GM19438 (cell line): ENCODE data around the gene LRIG1.
A peak's percentile ranks its signal among the peaks of the same experiment; 100 is the strongest.

ENCODE experiments used
- ATAC-seq: cut with Tn5 transposase; IDR thresholded peaks from one replicate; pipeline ENCODE4 v1.9.1; 2021; ENCODE audit warnings: low read depth; ENCODE audit not compliant: unreplicated experiment

LRIG1 gene, protein sequence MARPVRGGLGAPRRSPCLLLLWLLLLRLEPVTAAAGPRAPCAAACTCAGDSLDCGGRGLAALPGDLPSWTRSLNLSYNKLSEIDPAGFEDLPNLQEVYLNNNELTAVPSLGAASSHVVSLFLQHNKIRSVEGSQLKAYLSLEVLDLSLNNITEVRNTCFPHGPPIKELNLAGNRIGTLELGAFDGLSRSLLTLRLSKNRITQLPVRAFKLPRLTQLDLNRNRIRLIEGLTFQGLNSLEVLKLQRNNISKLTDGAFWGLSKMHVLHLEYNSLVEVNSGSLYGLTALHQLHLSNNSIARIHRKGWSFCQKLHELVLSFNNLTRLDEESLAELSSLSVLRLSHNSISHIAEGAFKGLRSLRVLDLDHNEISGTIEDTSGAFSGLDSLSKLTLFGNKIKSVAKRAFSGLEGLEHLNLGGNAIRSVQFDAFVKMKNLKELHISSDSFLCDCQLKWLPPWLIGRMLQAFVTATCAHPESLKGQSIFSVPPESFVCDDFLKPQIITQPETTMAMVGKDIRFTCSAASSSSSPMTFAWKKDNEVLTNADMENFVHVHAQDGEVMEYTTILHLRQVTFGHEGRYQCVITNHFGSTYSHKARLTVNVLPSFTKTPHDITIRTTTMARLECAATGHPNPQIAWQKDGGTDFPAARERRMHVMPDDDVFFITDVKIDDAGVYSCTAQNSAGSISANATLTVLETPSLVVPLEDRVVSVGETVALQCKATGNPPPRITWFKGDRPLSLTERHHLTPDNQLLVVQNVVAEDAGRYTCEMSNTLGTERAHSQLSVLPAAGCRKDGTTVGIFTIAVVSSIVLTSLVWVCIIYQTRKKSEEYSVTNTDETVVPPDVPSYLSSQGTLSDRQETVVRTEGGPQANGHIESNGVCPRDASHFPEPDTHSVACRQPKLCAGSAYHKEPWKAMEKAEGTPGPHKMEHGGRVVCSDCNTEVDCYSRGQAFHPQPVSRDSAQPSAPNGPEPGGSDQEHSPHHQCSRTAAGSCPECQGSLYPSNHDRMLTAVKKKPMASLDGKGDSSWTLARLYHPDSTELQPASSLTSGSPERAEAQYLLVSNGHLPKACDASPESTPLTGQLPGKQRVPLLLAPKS

DNA sequence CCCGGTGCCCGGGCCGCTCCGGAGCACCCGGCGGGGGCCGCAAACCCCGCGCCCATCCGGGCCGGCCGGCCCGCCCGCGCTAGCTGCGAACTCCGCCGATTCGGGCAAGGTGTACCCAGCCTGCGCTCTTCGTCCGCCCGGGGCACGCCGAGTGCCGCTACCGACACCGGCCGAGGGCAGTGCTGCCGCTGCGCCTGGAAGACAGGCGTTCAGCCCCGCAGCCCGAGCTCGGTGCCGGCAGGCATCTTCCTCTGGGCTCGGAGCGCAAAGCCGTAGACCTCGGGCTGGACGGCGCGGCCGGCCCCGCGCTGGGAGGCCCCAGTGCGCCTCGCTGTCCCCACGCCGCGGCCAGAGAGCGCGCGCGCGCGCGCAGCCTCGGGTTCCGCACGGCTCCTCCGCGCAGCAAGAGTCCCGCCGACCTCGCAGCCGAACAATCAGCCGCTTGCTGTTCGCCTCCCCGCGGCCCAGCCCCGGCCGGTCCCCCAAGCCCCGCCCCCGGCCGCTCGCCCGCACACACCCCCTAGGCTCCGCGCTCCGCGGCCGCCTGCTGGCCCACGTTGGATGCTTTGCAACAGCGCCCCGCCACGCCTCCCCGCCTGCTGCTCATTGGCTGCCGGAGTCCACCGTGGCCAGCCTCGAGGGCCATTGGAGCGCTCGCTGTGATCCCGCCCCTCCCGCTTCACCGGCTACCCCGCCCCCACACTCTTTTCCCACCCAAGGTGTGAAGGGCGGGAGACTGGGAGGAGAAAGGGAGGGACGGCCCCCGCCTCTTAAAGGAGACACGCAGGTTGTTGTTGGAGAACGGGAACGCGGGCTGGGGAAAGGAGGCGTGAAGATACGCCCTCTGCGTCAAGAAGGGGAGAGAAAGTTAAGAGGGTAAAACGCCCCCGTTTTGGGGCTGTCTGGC, at the start of gene LRIG1:
TSS of gene LRIG1 (minus strand) at position 447 of the 907 bp plus-strand sequence. CDS start 615 bp downstream, outside the sequence.
- peak; percentile 95 for ATAC-seq

DNA sequence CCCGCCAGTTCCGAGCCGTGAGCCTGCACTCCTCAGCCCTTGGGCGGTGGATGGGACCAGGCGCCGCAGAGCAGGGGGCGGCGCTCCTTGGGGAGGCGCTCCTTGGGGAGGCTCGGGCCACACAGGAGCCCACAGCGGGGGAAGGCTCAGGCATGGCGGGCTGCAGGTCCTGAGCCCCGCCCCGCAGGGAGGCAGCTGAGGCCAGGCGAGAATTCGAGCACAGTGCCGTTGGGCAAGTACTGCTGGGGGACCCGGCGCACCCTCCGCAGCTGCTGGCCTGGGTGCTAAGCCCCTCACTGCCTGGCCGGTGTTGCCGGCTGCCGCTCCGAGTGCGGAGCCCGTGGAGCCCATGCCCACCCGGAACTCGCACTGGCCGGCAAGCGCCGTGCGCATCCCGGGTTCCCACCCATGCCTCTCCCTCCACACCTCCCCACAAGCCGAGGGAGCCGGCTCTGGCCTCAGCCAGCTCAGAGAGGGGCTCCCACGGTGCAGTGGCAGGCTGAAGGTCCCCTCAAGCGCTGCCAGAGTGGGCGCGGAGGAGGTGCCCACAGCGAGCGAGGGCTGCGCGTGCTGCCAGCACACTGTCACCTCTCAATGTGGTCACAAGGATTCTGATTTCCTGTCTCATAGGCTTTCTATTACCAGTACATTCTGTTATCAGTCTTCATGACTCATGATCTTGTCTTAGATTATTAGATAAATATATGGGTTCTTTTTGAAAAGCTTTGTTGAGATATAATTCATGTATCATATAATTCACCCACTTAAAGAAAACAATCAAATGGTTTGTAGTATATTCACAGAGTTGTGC, 44.0 kb upstream of the LRIG1 start:
- ATAC-seq = no peak

DNA sequence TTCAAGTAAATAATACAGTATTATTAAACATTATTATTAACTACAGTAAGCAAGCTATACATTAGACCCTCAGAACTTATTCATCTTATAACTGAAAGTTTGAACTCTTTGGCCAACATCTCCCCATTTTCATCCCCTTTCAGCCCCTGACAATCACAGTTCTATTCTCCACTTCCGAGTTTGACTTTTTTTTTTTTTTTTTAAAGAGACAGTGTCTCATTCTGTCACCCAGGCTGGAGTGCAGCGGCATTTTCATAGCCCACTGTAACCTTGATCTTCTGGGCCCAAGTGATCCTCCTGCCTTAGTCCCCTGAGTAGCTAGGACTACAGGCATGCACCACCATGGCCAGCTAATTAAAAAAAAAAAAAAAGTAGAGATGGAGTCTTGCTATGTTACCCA, 41.3 kb upstream of the LRIG1 start:
- ATAC-seq = no peak

DNA sequence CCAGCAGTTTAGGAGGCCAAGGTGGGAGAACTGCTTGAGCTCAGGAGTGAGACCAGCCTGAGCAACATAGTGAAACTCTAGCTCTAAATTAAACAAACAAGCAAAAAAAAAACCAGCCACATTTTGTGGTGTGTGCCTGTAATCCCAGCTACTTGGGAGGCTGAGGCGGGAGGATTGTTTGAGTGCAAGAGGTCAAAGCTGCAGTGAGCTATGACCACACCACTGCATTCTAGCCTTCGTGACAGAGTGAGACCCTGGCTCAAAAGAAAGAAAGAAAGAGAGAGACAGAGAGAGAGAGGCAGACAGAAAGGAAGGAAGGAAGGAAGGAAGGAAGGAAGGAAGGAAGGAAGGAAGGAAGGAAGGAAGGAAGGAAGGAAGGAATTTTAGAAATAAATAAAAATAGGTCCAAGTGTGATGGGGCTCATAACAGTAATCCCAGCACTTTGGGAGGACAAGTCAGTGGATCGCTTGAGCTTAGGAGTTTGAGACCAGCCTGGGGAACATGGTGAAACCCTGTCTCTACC, 38.7 kb upstream of the LRIG1 start:
- ATAC-seq = no peak

DNA sequence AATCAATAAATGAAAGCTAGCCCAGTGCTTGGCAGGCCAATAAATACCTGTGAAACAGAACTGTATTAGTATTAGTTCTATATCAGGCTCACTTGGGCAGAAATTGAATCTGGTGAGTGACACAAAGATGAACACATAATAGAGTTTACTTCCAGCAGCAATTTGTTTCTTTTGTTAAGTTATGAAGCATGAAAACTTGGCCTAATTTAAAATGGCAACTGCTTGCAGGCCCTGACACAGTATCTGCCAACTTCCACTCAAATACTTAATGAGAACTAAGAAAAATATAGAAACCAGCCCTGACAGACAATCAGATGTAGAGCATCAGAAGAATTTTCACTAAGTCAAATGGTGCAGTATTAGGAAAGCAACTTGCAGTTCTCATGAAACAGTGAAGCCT, 37.6 kb upstream of the LRIG1 start:
- ATAC-seq = no peak

DNA sequence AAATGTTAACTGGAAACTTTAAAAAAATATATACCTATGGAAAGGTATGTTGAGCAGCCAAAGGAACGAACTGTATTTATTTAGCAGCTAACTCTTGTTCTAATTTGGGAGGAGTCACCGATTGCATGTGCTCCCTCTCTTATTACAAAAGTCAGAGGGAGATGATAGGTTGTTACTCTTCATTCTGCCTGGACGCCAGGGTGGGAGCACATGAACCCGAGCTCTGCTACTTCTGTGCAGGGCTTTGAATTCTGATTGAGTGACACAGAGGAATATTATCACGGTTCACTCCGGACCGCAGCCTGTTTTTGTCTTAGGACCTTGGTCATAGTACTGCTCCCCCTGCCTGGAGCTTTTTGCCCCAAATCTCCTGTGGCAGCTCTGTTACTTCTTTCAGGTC, 36.9 kb upstream of the LRIG1 start:
- ATAC-seq = no peak

DNA sequence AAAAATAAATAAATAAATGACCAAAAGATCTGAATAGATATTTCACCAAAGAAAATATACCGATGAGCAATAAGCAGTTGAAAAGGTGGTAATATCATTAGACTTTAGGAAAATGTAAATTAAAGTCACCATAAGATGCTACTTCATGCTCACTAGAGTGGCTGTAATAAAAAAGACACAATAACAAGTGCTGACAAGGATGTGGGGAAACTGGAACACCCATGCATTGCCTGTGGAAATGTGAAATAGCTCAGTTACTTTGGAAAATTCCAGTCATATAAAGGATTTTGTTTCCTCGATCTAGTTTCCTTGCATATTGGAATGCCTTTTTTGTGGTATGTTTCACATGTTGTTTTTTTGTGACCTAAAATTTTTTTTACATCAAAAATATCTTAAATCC, 36.0 kb upstream of the LRIG1 start:
- no peak for ATAC-seq

DNA sequence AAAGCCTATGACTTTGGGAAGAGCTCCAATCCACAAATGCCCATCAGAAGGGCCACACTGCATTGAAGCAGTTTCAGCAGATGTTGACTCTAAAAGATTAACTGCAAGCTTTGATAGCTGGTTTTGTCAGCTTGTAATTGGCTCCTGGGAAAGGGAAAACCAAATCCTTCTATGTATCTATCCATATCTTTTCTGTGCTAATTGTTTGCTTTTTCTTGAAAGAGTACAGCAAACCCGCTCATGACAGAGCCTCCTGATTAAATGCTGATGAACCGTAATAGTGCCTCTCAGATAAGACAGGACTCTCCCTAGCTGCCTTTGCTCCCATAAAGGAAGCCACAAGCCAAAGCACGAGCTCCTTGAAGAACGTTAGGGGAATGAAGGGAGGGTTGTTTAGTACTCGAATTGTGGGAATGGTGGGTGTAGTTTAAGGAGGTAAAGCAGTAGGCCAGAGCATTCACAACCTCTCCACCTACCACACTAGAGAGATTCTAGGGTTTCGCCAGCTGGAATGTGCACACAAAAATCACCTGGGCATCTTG, 33.6 kb upstream of the LRIG1 start:
- ATAC-seq = no peak

DNA sequence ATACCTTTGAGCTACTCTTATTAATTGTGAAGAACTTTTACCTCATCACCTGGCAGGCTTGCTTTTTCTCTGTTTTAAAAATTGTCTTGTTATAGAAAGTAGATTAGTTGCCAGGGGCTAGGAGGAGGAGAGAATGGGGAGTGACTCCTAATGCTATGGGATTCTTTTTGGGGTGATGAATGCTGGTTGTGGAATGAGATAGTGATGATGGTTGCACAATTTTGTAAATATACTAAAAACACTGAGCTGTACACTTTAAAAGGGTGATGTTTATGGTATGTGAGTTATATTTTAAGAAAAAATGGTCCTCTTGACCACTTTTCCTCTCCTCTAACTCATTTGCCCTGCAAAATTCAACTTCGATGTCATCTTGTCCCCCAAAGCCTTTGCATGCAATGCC, 31.8 kb upstream of the LRIG1 start:
- no peak for ATAC-seq

DNA sequence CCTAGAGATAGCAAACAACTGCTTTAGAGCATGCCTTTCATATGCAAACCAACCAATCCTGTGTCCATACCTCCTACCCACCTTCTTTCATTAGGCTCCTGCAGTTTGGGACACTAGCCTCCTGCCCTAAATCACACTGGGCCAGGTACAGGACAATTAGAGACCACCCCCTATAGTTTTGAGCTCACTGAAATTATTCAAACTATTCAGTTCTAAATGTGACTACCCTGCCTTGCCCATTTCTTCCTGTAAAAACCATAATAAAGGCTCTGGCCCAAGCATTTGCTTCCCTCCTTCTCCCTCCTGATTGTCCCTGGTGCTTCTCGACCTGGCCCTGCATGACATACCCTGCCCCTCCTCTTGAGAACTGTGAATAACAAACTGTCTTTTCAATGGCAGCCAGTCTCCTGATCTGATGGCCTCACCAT, 31.4 kb upstream of the LRIG1 start:
- no peak for ATAC-seq

DNA sequence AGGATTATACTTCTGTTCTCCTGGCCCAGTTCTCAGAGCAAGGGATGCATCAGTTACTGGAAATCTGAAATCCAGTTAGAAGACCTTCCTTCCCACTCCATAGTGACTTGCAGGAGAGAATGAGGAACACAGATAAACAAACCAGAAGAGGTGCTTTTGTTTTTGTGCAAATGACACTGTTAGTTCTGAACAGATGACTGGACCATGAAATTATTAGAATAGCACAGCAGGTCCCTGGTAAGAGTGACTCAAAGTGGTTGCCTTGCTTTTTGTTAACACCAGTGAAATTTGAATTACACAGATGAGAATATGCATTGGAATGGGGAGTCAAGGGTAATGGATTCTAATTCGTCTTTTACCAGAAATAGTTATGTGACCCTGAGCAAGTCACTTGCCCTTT, 30.4 kb upstream of the LRIG1 start:
- no peak for ATAC-seq

DNA sequence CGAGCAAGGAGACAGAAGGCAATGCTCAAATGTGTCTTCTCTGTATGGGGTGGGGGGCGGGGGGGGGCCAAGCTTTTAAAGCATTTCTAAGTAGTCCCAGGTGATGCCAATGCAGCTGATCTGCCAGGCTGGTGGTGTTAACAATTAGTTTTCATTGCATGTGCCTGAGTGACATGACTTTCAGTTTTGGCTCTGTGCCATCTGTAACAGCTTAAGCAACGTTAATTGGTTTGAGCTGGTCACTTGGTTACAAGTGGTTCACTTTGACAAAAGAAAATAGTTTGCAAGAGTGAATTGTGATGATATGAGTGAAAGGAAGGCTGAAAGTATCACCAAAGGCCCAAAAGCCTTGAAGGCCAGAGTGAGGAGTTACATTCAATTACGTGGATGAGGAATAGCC, 26.4 kb upstream of the LRIG1 start:
- ATAC-seq = no peak

DNA sequence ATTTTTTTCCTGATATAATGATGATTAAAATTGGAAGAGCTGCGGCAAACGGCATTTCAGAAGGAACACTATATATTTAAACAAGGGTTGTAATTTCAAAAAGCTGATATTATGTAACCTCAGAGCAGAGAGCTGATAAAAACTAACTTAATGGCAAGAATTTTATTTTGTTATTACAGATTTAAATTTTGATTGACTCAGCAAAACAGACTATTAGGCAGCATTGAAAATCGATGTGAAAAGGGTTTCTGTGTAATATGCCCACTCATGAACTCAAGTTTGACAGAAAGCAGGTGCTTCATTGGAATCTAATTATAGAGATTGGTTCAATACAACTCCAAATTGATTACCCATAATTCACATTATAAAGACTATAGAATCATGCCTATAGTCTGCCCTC, 24.9 kb upstream of the LRIG1 start:
- no peak for ATAC-seq

DNA sequence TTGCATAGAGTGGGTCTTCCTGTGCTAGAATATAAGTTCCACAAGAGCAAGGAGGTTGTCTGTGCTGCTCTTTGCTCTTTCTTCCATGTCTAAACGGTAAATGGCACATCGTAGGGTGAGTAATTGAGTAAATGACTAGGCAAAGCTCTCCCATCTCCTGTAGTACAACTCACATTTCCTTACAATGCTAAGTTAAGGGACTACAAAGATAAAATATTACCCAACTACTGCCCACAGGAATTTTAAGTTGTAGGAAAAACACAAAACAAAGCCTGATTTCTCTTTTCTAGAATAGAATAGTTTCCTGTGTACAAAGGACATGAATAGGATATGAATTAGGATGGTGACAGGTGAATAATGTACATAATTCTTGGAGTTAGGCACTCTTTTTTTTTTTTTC, 19.9 kb upstream of the LRIG1 start:
- ATAC-seq = no peak

DNA sequence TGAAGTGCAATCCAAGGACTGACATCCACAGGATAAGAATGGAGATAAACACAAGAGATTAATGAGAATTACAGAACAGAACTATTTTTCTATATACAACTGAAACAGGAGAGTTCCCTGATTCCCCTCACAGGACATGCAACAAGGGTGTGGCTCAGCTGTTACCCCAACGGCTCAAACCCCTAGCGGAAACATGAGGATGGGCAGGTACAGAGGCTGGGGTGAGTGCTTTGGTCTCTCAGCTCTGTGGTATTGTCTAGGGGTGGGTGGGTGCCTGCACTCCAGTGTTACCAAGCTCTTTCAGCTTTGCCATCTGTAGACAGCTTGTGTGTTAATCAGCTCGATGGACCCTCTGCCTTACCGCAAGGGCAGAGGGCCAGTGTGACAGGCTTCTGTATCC, 17.8 kb upstream of the LRIG1 start:
- no peak for ATAC-seq

DNA sequence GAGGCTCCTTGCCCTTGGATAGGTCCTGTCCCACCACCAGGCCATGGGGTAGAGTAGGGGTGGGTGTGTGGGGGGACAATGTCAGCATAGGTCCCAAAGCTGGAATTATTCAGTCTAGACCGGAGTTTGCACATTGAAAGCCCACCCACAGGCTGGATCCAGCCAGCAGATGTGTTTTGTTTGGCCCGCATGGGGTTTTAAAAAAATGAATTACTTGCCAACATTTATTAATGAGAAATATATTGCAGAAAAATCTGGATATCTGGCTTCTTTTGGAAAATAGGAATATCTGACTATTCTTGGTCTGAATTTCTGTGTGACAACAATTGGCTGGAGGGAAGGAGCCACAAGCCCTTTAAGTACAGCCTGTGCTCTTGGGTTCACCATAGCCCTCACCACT, 17.3 kb upstream of the LRIG1 start:
- no peak for ATAC-seq

DNA sequence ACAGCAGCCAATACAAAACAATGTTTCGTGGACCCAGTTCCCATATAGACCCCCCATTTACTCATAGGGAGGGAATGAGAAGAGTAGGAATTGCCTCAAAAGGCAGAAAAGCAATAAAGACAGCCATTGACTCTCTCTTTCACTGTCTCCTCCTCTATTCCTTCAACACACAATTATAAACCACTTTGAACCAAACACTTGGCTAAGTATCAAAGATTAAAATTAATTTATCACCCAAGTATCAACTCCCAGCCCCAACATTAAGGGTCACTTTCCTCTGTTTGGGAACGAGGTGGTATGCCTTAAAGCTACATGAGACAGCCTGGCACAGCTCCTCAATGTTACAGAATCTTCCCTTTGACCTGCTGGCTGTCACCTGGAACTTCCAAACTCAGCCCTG, 16.4 kb upstream of the LRIG1 start:
- ATAC-seq = no peak

DNA sequence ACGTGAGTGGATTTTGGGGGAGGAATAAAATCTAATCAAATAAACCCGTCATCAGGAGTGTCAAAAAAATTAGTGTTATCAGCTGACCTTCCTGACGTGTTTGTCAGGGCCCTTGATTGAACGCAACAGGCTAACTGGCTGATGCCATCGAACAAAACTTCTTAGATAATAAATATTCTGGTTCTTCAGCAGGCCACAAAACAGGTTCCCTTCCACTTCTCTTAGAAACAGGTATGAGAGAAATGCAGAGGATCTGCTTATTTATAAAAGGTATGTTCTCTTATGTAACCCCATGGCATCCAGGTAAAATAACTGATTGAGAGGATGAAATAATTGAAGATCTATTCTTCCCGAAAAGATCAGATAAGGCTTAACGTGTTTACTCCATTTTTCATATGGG, 7.6 kb upstream of the LRIG1 start:
- no peak for ATAC-seq
